H1 (cell line): ENCODE data around the gene NOSIP. TPM values are rescaled to one million over a fixed set of nuclear protein-coding genes. Genes with fewer than 3 reads are reported as not detected.
"Not testable (repeated sequence)": the region's sequence is repeated elsewhere in the genome, so short reads cannot be mapped to it uniquely, and the experiment has no call there.

Experiments
- CTCF ChIA-PET: fragments of 300-600 bp; sonication (Branson Sonifier 250); formaldehyde crosslinking; loops from one replicate; lab custom pipeline; 2021; ENCODE audit not compliant: partially characterized antibody; lab: Charles Lee
- POLR2A ChIA-PET: fragments of 300-600 bp; sonication (Branson Sonifier 250); formaldehyde crosslinking; loops from one replicate; lab custom pipeline; 2021; ENCODE audit warnings: inconsistent platforms; ENCODE audit not compliant: partially characterized antibody; lab: Charles Lee
- DNase-seq, 2 experiments: peaks; one replicate each; pipeline versions ENCODE4 v3.0.0 to v3.0.0-alpha.2; 2010 to 2022; ENCODE audit warnings: low spot score in 2 of 2, low read depth in 1 of 2, mixed read lengths in 1 of 2
- FAIRE-seq: peaks from 2 replicates; lab custom pipeline; 2011; peaks lifted over from hg19 to GRCh38; lab: Jason Lieb, UNC
- H2AFZ ChIP-seq: 2 replicates; pipeline ENCODE4 v1.8.1; 2012; ENCODE audit warnings: low read length, inconsistent platforms
- H2AK5ac ChIP-seq: 2 replicates; pipeline ENCODE4 v1.6.1; 2013; ENCODE audit warnings: low read depth, low read length
- H2BK120ac ChIP-seq: replicated peaks from 2 replicates; pipeline ENCODE3; 2013; ENCODE audit warnings: low read depth, low read length, inconsistent platforms
- H2BK12ac ChIP-seq: 2 replicates; pipeline ENCODE4 v1.6.1; 2013; ENCODE audit warnings: low read depth, low read length
- H2BK15ac ChIP-seq: 2 replicates; pipeline ENCODE4 v1.6.1; 2013; ENCODE audit warnings: low read length
- H2BK20ac ChIP-seq: 2 replicates; pipeline ENCODE4 v1.6.1; 2013; ENCODE audit warnings: low read length
- H2BK5ac ChIP-seq: 2 replicates; pipeline ENCODE4 v1.6.1; 2013; ENCODE audit warnings: low read depth, low read length
- H3K14ac ChIP-seq: 2 replicates; pipeline ENCODE4 v1.6.1; 2013; ENCODE audit warnings: inconsistent platforms; ENCODE audit not compliant: insufficient read length
- H3K18ac ChIP-seq: 2 replicates; pipeline ENCODE4 v1.6.1; 2013; ENCODE audit warnings: low read length; ENCODE audit errors: extremely low read depth
- H3K23ac ChIP-seq: 2 replicates; pipeline ENCODE4 v1.6.1; 2013; ENCODE audit warnings: inconsistent platforms; ENCODE audit not compliant: insufficient read length
- H3K23me2 ChIP-seq: 2 replicates; pipeline ENCODE4 v1.6.1; 2013; ENCODE audit warnings: low read depth, low read length
- H3K27ac ChIP-seq: 2 replicates; pipeline ENCODE4 v1.6.1; 2011; ENCODE audit warnings: low read depth, low read length, inconsistent platforms
- H3K27me3 ChIP-seq, 4 experiments: replicated peaks in 1 of 4; 1 replicate in 1 of 4; 2 replicates in 3 of 4; pipeline versions ENCODE4 v1.6.1 to v1.8.1; 2011 to 2013; ENCODE audit warnings: low read length in 3 of 4, mild to moderate bottlenecking in 3 of 4, inconsistent platforms in 2 of 4, mixed read lengths in 2 of 4, moderate library complexity in 1 of 4; ENCODE audit not compliant: control insufficient read depth in 3 of 4, insufficient read depth in 3 of 4; ENCODE audit errors: extremely low read depth in 1 of 4
- H3K36me3 ChIP-seq, 4 experiments: 2 replicates each; pipeline versions ENCODE4 v1.6.1 to v1.8.1; 2011 to 2013; ENCODE audit warnings: mild to moderate bottlenecking in 4 of 4, low read length in 3 of 4, moderate library complexity in 2 of 4, control low read depth in 1 of 4, inconsistent platforms in 1 of 4; ENCODE audit not compliant: insufficient read depth in 4 of 4, control insufficient read depth in 2 of 4
- H3K4ac ChIP-seq: replicated peaks from 2 replicates; pipeline ENCODE3; 2013; ENCODE audit warnings: low read length, low read depth, mixed read lengths, inconsistent platforms; ENCODE audit not compliant: insufficient read length
- H3K4me1 ChIP-seq, 4 experiments: replicated peaks in 1 of 4; 1 replicate in 1 of 4; 2 replicates in 3 of 4; pipeline versions ENCODE4 v1.6.1 to v1.8.1; 2011 to 2013; ENCODE audit warnings: low read length in 3 of 4, inconsistent platforms in 2 of 4, mixed read lengths in 1 of 4; ENCODE audit not compliant: insufficient read depth in 4 of 4, control insufficient read depth in 3 of 4
- H3K4me2 ChIP-seq, 2 experiments: 2 replicates each; pipeline versions ENCODE4 v1.6.1 to v1.8.1; 2011 to 2013; ENCODE audit warnings: low read depth in 2 of 2, low read length in 2 of 2, control low read depth in 1 of 2, inconsistent platforms in 1 of 2, mild to moderate bottlenecking in 1 of 2; ENCODE audit not compliant: insufficient read depth in 1 of 2
- H3K4me3 ChIP-seq, 4 experiments: fragments of 200-600, 300-600 bp in 1 of 4; sonication (generic), shearing (Covaris generic), sonication (Bioruptor Twin) in 1 of 4; 2 replicates each; pipeline versions ENCODE4 v1.5.1 to v1.8.1; 2011 to 2016; ENCODE audit warnings: low read length in 4 of 4, low read depth in 3 of 4, control low read depth in 2 of 4, inconsistent platforms in 2 of 4, mild to moderate bottlenecking in 2 of 4, mixed read lengths in 1 of 4, moderate library complexity in 1 of 4; ENCODE audit not compliant: insufficient read depth in 2 of 4; ENCODE audit errors: extremely low read depth in 1 of 4
- H3K56ac ChIP-seq: replicated peaks from 2 replicates; pipeline ENCODE3; 2013; ENCODE audit warnings: low read depth, mild to moderate bottlenecking, mixed read lengths, low read length, inconsistent platforms; ENCODE audit not compliant: insufficient read length
- H3K79me1 ChIP-seq: 2 replicates; pipeline ENCODE4 v1.6.1; 2013; ENCODE audit warnings: low read depth, low read length, control low read depth
- H3K79me2 ChIP-seq, 2 experiments: 2 replicates each; pipeline versions ENCODE4 v1.6.1 to v1.8.1; 2012 to 2013; ENCODE audit warnings: low read length in 2 of 2, mild to moderate bottlenecking in 2 of 2, inconsistent platforms in 1 of 2; ENCODE audit not compliant: insufficient read depth in 2 of 2, control insufficient read depth in 1 of 2
- H3K9ac ChIP-seq, 4 experiments: replicated peaks in 1 of 4; 1 replicate in 1 of 4; 2 replicates in 3 of 4; pipeline versions ENCODE4 v1.6.1 to v1.8.1; 2011 to 2013; ENCODE audit warnings: low read depth in 3 of 4, low read length in 3 of 4, control low read depth in 2 of 4, mild to moderate bottlenecking in 2 of 4, moderate library complexity in 2 of 4, inconsistent platforms in 1 of 4; ENCODE audit errors: extremely low read depth in 1 of 4
- H3K9me3 ChIP-seq, 2 experiments: 2 replicates each; pipeline versions ENCODE4 v1.6.1 to v1.8.1; 2012 to 2013; ENCODE audit warnings: mild to moderate bottlenecking in 2 of 2, moderate library complexity in 2 of 2, control low read depth in 1 of 2, inconsistent platforms in 1 of 2, low read depth in 1 of 2, low read length in 1 of 2, mixed read lengths in 1 of 2; ENCODE audit not compliant: insufficient read depth in 2 of 2
- H4K20me1 ChIP-seq, 2 experiments: replicated peaks in 1 of 2; 2 replicates each; pipeline versions ENCODE3 to v1.8.1; 2011 to 2013; ENCODE audit warnings: inconsistent platforms in 2 of 2, low read length in 2 of 2, mild to moderate bottlenecking in 1 of 2; ENCODE audit not compliant: insufficient read depth in 2 of 2, control insufficient read depth in 1 of 2
- H4K5ac ChIP-seq: 2 replicates; pipeline ENCODE4 v1.6.1; 2013; ENCODE audit warnings: low read length, low read depth, mixed read lengths, inconsistent platforms; ENCODE audit not compliant: insufficient read length
- H4K8ac ChIP-seq: 2 replicates; pipeline ENCODE4 v1.8.0; 2013; ENCODE audit warnings: mild to moderate bottlenecking, moderate library complexity, low read length, inconsistent platforms; ENCODE audit not compliant: insufficient read depth; ENCODE audit errors: extremely low read depth
- H4K91ac ChIP-seq: replicated peaks from 2 replicates; pipeline ENCODE3; 2013; ENCODE audit warnings: low read length, mixed read lengths, inconsistent platforms; ENCODE audit not compliant: insufficient read length
- CBX5 ChIP-seq: fragments of 300-800, 300-1000 bp; sonication (generic); IDR thresholded peaks from 2 replicates; pipeline ENCODE4 v1.7.1; 2016; ENCODE audit warnings: antibody characterized with exemption, low read length, low read depth
- CBX8 ChIP-seq: fragments of 300-800, 300-1000 bp; sonication (generic); IDR thresholded peaks from 2 replicates; pipeline ENCODE4 v1.7.1; 2016; ENCODE audit warnings: low read depth, low read length, borderline replicate concordance
- KDM5A ChIP-seq: fragments of 200-600 bp; IDR thresholded peaks from 2 replicates; pipeline ENCODE4 v1.7.1; 2012; ENCODE audit warnings: mild to moderate bottlenecking, low read length, inconsistent platforms, mixed read lengths
- SP4 ChIP-seq: IDR thresholded peaks from 2 replicates; pipeline ENCODE4 v1.6.1; 2012; ENCODE audit warnings: low read length, inconsistent platforms
- WGBS, 2 experiments: shearing (Covaris generic) in 1 of 2; methylation state at CpG; one replicate each; pipeline versions ENCODE4 v1.1.6 to v1.1.7; 2013 to 2015; ENCODE audit warnings: low lambda C conversion rate in 2 of 2, mixed read lengths in 2 of 2, inconsistent platforms in 1 of 2, low coverage in 1 of 2, missing lambda C conversion rate in 1 of 2; ENCODE audit not compliant: insufficient replicate concordance in 2 of 2, insufficient coverage in 1 of 2, insufficient read length in 1 of 2; ENCODE audit errors: extremely low coverage in 1 of 2, missing lambda C conversion rate in 1 of 2; 5-methylcytosine and 5-hydroxymethylcytosine counted together
- polyA plus RNA-seq, 7 experiments: library from polyadenylated mRNA; depleted of rRNA in 3 of 7; stranded (reverse) in 5 of 7; unstranded in 2 of 7; fragments of >200 nt in 5 of 7; fragments of 200-250 nt in 2 of 7; gene quantifications; 1 replicate in 5 of 7; 2 replicates in 1 of 7; 4 replicates in 1 of 7; pipeline versions ENCODE4 v1.2.1 to v1.2.3, GENCODE V29; 2011 to 2013; ENCODE audit warnings: missing spikeins in 2 of 7, mixed read lengths in 2 of 7
- total RNA-seq: library from RNA; stranded (reverse); fragmentation: NEBNext Ultra II Directional; extraction: Animal tissue kit (Norgen Biotek cat#: 25700); gene quantifications from 2 replicates; pipeline ENCODE4 v1.2.1, GENCODE V29; 2021
- TF ChIP-seq, protein P1 (sequence below): IDR thresholded peaks from 2 replicates; pipeline ENCODE4 v1.6.1; 2011; ENCODE audit warnings: low read length, improper control_type of control experiment
- TF ChIP-seq, protein P2 (sequence below): IDR thresholded peaks from 2 replicates; pipeline ENCODE4 v1.6.1; 2012; ENCODE audit warnings: inconsistent platforms

Gene NOSIP
- total and polyA plus RNA-seq, 2 of the 8 experiments (the other 6 are each of a cell fraction or from before 2014, with no cell fraction given): 85.1 to 192 TPM

DNA sequence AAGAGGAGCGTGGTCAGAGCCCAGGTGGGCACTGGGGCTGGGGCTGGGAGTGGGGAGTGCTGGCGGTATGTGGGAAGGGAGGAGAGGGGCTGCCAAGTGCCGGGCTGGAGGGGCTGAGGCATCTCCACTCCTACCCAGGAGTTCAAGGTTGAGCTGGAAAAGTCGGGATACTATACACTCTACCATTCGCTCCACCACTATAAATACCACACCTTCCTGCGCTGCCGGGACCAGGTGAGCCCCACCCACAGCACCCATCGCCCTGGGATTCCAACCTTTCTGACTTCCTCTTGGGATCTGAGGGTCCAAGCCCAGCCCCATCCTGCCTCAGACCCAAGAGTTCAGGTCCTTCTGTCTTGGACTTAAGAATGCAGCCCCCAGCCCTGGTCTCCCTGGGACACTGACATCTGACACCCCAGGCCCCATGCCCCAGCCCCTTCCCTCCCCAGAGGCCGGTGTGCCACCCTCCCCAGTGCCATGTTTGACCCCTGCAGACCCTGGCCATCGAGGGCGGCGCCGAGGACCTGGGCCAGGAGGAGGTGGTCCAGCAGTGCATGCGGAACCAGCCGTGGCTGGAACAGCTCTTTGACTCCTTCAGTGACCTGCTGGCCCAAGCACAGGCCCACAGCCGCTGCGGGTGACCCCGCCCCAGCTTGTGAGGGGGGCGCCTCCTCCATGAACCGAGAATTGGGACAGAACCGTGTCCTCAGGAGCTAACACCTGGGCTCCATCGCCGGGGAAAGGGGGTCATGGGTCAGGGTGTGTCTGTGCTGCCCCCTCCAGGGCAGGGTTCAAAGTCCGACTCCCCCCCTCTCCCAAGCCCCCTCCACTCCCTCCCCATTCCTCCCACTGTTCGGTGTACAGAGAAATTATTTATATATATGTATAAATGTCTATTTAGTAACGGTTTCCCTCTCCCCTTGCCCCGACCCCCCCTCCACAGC, 44.9 kb upstream of the NOSIP start (continued):
- no peak for TF ChIP-seq SP4
- TF ChIP-seq CBX8: no peak
- TF ChIP-seq KDM5A: no peak
- TF ChIP-seq CBX5: no peak
- TF ChIP-seq, protein P1, sequence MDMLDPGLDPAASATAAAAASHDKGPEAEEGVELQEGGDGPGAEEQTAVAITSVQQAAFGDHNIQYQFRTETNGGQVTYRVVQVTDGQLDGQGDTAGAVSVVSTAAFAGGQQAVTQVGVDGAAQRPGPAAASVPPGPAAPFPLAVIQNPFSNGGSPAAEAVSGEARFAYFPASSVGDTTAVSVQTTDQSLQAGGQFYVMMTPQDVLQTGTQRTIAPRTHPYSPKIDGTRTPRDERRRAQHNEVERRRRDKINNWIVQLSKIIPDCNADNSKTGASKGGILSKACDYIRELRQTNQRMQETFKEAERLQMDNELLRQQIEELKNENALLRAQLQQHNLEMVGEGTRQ: no peak
- TF ChIP-seq, protein P2, sequence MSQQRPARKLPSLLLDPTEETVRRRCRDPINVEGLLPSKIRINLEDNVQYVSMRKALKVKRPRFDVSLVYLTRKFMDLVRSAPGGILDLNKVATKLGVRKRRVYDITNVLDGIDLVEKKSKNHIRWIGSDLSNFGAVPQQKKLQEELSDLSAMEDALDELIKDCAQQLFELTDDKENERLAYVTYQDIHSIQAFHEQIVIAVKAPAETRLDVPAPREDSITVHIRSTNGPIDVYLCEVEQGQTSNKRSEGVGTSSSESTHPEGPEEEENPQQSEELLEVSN: no peak

DNA sequence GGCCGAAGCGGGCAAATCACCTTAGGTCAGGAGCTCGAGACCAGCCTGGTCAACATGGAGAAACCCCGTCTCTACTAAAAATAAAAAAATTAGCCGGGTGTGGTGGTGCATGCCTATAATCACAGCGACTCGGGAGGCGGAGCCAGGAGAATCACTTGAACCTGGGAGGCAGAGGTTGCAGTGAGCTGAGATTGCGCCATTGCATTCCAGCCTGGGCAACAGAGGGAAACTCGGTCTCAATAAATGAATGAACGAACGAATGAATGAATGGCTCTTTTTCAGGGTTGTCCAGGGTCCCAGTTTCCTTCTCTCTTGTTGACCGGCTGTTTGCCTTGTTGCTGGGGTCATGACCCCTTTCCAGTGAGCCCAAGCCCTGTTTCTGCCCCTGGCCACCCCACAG, 37.5 kb upstream of the NOSIP start:
- H3K4me2 ChIP-seq, H3K79me1 ChIP-seq, H2BK20ac ChIP-seq, H3K23ac ChIP-seq, FAIRE-seq, H4K91ac ChIP-seq, H2BK12ac ChIP-seq, H3K23me2 ChIP-seq, H3K4me1 ChIP-seq, H2BK5ac ChIP-seq, H3K27ac ChIP-seq, H3K14ac ChIP-seq, DNase-seq, H2BK15ac ChIP-seq, H4K5ac ChIP-seq, H3K4ac ChIP-seq, H3K27me3 ChIP-seq, H2AFZ ChIP-seq, H3K4me3 ChIP-seq, H3K56ac ChIP-seq, H2AK5ac ChIP-seq, H4K8ac ChIP-seq, H3K9me3 ChIP-seq, H3K9ac ChIP-seq, H3K18ac ChIP-seq, H2BK120ac ChIP-seq: not testable (repeated sequence)
- ChIA-PET CTCF (interaction anchor here (0.6 to 1.6 kb wide), 6 partner anchors 17 to 112 kb away, joined by 3 to 4 read pairs (median 4); no protein-coding TSS in a partner anchor), POLR2A (interaction anchor here (0.5 to 50.7 kb wide), 10 partner anchors 6 to 187 kb away, joined by 3 to 840 read pairs (median 4); partner anchors contain the start of genes NOSIP, PRMT1, PRR12 and RPS11)
- Histone ChIP-seq H3K79me2 (peaks cover 0 to 12% of the 10 kb centered on the region in 2 experiments; a peak in 2 of 4 replicates), H4K20me1 (peaks cover 9 to 18% of the 10 kb centered on the region in 2 experiments), H3K36me3 (peaks cover 21 to 58% (median 43%) of the 10 kb centered on the region in 4 experiments)
- WGBS, 2 experiments: 96% methylated on average over 12 of the region's 13 CpGs; no CpG with 5 or more reads in 1 of the 2 experiments
